ENCODE results near the gene PLA2G12A. TPM values are rescaled to one million over a fixed set of nuclear protein-coding genes. Genes with fewer than 3 reads are reported as not detected.
"Not testable (repeated sequence)": the region's sequence is repeated elsewhere in the genome, so short reads cannot be mapped to it uniquely, and the experiment has no call there.

PLA2G12A gene
- total RNA-seq, 2 donors from 2014 or later: 46.9 to 55.1 TPM

DNA sequence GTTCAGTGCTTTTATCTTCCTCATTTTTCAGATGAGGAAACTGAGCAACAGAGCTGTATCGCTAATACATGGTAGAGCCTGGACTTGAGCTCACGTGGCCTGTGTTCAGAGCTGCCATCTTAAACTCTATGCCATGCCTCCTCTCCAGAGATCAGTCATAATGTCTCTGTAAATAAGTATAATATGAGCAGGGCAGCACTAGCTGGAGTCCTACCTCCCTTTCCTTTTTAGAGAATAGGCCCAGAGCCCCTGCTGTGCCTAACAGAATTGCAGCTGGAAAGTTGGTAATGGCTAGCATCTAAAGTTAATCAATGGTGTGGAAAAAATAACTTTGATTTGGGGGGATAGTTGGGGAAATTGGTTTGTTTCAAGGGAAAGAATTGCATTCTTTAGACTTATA lies 47.0 kb downstream of the PLA2G12A start:
- Histone ChIP-seq H3K9me3 (no peaks in the 10 kb centered on the region), H3K36me3 (no peaks in the 10 kb centered on the region), H3K4me1 (no peaks in the 10 kb centered on the region), H3K9ac (ENCODE audit: low read depth in 2 of 2, low read length in 2 of 2) (no peak overlapping the region), H3K27ac (no peak overlapping the region), H3K4me3 (no peak overlapping the region), H3K27me3 (no peaks in the 10 kb centered on the region)
- DNase-seq: no peak
- intact Hi-C loops (cut with DNase I): no loop called here
- TF ChIP-seq, protein P1, sequence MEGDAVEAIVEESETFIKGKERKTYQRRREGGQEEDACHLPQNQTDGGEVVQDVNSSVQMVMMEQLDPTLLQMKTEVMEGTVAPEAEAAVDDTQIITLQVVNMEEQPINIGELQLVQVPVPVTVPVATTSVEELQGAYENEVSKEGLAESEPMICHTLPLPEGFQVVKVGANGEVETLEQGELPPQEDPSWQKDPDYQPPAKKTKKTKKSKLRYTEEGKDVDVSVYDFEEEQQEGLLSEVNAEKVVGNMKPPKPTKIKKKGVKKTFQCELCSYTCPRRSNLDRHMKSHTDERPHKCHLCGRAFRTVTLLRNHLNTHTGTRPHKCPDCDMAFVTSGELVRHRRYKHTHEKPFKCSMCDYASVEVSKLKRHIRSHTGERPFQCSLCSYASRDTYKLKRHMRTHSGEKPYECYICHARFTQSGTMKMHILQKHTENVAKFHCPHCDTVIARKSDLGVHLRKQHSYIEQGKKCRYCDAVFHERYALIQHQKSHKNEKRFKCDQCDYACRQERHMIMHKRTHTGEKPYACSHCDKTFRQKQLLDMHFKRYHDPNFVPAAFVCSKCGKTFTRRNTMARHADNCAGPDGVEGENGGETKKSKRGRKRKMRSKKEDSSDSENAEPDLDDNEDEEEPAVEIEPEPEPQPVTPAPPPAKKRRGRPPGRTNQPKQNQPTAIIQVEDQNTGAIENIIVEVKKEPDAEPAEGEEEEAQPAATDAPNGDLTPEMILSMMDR (IDR thresholded peaks at IDR 0.05): no peak

GRCh38 chr4:109678925-109679324 lies 50.9 kb downstream of the PLA2G12A start:
- intact Hi-C loops (cut with DNase I); H3K9ac ChIP-seq (ENCODE audit: low read depth in 2 of 2, low read length in 2 of 2); H3K4me1 ChIP-seq; H3K4me3 ChIP-seq; H3K27me3 ChIP-seq; H3K27ac ChIP-seq; DNase-seq; H3K9me3 ChIP-seq; H3K36me3 ChIP-seq: not testable (repeated sequence)

- H3K36me3 ChIP-seq; H3K27me3 ChIP-seq; DNase-seq; H3K9ac ChIP-seq (ENCODE audit: low read depth in 2 of 2, low read length in 2 of 2); H3K9me3 ChIP-seq; intact Hi-C loops (cut with DNase I); H3K4me3 ChIP-seq; H3K27ac ChIP-seq; H3K4me1 ChIP-seq: not testable (repeated sequence)
Measured at GRCh38 chr4:109678472-109678871, 51.4 kb downstream of the PLA2G12A start.

DNA sequence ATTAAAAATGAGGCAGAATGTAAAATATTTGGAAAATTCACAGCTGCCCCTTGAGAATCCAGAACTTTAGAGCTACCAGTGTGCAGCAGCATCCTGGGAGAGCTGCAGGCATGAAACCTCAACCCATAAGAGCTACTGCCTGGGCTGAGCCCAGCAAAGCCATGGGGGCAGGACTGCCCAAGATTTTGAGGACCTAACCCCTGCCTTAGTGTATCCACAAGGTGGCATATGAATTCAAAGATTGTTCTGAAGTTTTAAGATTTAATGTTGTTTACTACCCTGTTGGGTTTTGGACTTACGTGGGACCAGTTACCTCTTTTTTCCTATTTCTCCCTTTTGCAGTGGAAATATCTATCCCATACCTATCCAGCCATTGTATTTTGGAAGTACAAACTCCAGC lies 53.0 kb downstream of the PLA2G12A start:
- H3K9ac ChIP-seq (ENCODE audit: low read depth in 2 of 2, low read length in 2 of 2): no peak overlapping the region
- H3K9me3 ChIP-seq: no peaks in the 10 kb centered on the region
- H3K4me3 ChIP-seq: no peak overlapping the region
- TF ChIP-seq, protein P1 (IDR thresholded peaks at IDR 0.05): no peak
- H3K27ac ChIP-seq: no peak overlapping the region
- no peaks in the 10 kb centered on the region for H3K27me3 ChIP-seq
- H3K4me1 ChIP-seq: no peaks in the 10 kb centered on the region
- no peaks in the 10 kb centered on the region for H3K36me3 ChIP-seq
- intact Hi-C loops (cut with DNase I): no loop called here
- no peak for DNase-seq

GRCh38 chr4:109675843-109676242 lies 54.0 kb downstream of the PLA2G12A start:
- H3K4me1 ChIP-seq: no peaks in the 10 kb centered on the region

DNA sequence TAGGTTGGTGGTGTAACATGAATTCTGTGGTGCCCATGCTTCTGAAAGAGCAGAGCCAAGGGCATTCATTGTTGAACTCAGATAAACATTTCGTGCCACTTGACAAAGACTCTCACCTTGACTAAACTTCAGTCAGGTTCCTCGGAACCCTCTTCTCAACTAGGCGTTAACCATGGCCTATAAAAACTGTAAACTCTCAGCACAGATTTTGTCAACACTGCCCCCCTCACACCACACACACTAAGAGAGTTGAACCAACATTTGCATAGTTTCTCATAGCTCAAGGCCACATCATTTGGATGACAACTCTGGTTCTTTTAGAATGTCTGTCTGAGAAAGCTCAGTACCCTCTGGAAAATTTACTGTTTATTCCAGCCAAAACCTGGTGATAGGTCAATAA lies 54.7 kb downstream of the PLA2G12A start:
- H3K36me3 ChIP-seq: no peaks in the 10 kb centered on the region
- TF ChIP-seq, protein P1 (IDR thresholded peaks at IDR 0.05): no peak
- no peaks in the 10 kb centered on the region for H3K27me3 ChIP-seq
- no peak for DNase-seq
- no peaks in the 10 kb centered on the region for H3K9me3 ChIP-seq
- H3K4me3 ChIP-seq: no peak overlapping the region
- intact Hi-C loops (cut with DNase I): no loop called here
- no peak overlapping the region for H3K9ac ChIP-seq (ENCODE audit: low read depth in 2 of 2, low read length in 2 of 2)
- H3K27ac ChIP-seq: no peak overlapping the region
- no peaks in the 10 kb centered on the region for H3K4me1 ChIP-seq

More at GRCh38 chr4:109675843-109676242, 54.0 kb downstream of the PLA2G12A start:
- TF ChIP-seq, protein P1 (IDR thresholded peaks at IDR 0.05): no peak
- Histone ChIP-seq H3K4me3 (no peak overlapping the region), H3K9ac (ENCODE audit: low read depth in 2 of 2, low read length in 2 of 2) (no peak overlapping the region), H3K27me3 (no peaks in the 10 kb centered on the region), H3K27ac (no peak overlapping the region), H3K36me3 (no peaks in the 10 kb centered on the region), H3K9me3 (no peaks in the 10 kb centered on the region)
- intact Hi-C loops (cut with DNase I): no loop called here
- no peak for DNase-seq

DNA sequence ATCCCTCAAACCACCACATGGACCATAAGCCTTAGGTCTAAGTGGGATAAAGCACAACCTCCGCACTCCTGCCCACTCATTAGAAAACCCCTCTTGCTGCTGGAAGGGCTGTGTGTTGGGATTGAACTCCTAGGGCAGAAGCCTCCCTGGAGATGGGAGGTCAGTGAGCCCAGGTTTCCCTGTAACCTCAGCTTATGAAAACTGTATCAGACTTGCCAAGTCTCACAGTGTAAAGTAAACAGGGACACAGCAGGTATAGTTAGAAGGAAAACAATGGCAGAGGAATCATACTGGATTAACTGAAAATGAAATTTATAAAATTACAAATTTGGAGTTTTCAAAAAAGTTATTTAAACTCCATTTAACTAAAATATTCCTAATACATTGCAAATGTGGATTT lies 56.6 kb downstream of the PLA2G12A start:
- intact Hi-C loops (cut with DNase I): no loop called here
- TF ChIP-seq, protein P1 (IDR thresholded peaks at IDR 0.05): no peak
- H3K36me3 ChIP-seq: no peaks in the 10 kb centered on the region
- H3K9me3 ChIP-seq: no peaks in the 10 kb centered on the region
- H3K4me1 ChIP-seq: no peaks in the 10 kb centered on the region
- H3K27ac ChIP-seq: no peak overlapping the region
- no peak overlapping the region for H3K4me3 ChIP-seq
- no peaks in the 10 kb centered on the region for H3K27me3 ChIP-seq
- no peak for DNase-seq
- H3K9ac ChIP-seq (ENCODE audit: low read depth in 2 of 2, low read length in 2 of 2): no peak overlapping the region
